Stimulated activated naive CD4-positive, alpha-beta T cell treated with Interleukin-2 at 50 U/mL for 16 hours (primary cell): ENCODE results near the gene ROBO1.
"Not testable (repeated sequence)": the region's sequence is repeated elsewhere in the genome, so short reads cannot be mapped to it uniquely, and the experiment has no call there.

Experiments used
- DNase-seq: peaks from one replicate; lab custom pipeline; 2025; lab: John Stamatoyannopoulos, UW

The ROBO1 gene

DNA sequence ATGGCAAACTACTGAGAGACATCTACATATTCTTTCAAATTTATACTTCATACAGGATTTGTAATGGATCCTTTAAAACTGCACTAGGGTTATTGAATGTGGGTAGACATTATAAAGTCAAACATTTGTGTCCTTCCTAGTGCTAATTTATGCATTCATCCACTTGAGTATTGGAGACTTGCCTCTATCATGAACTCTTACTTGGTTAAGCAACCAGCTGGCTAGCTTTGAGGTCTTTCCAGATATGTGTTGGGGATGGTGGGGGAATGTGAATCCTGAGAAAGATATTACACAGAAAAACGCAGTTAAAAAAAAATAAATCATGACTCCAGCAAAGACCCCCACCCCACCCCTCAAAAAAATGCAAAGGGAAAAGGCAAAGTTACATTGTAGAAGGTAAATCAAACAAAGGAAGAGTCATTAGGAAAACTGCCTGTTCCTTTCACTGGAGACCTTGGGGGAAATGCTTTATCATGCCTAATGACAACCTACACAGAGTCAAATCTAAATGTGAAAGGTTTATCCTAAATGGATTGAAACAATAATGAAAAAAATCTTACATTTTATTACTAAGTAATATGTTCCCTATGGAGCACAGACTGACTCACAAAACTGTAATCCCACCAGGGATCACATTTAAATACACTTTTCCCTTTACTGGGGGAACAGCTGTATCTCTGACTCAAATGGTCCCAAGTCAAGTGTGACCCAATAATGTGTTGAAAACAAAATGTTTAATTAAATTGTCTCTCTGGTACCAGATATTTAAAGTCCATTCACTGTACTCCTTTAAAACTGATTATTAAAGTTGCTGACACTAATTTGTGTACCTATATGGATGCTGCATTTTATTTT lies 522.3 kb downstream of the ROBO1 start:
- DNase-seq, result no peak

DNA sequence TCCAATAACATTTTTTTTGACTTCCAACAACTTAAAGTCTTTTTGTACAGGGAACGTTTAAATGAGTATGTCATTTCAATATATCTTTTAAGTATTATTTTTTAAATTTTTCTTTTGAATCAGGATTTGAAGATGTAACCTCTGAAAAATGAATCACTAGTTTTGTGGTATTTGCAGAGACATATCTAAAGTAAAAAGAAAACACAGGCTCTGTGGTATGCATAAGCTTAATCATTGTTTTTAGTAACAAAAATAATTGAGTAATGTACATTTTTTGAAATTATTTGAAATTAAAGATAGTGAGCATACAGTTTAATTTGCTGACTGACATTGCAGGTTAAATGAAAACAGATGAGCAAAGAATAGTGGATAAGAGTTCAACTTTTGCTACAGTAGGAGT lies 531.3 kb downstream of the ROBO1 start:
- no peak for DNase-seq

DNA sequence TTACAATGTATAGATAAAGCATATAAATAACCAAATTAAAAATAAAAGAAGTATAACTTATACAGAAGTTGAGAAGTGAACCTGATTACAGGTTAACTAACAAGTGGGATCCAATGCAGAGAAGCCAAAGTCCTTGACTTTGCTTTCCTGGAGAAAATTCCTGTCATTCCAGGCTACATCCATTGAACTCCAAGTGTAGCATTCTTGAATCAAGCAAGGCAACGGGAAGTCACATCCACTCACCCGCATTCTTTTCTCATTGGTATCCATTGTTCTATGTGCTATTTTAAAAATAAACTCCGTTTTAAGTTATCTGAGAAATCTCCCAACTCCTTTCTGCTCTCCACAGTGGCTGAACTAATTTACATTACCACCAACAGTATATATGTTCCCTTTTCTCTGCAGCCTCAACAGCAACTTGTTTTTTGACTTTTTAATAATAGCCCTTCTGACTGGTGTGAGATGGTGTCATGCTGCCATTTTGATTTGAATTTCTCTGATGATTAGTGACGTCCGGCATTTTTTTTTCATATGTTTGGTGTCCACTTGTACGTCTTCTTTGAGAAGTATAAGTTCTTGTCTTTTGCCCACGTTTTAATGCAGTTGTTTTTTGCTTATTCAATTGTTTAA lies 534.3 kb downstream of the ROBO1 start:
- no peak for DNase-seq

DNA sequence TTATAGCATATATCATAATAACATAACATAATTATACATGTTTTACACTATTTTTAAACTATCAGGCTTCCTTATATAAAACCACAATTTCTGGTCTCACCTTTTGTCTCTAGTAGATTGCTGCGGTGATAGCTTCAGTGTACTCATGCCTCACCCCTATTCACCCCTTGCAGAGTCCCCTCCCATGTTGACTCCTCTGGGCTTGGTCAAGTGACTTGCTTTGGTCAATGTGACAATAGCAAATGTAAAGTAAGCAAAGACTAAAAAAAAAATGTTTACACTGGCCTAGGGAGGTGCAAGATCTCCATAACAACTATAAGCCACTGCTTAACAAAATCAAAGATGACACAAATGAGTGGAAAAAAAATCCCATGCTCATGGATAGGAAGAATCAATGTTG lies 537.5 kb downstream of the ROBO1 start:
- DNase-seq, result no peak

DNA sequence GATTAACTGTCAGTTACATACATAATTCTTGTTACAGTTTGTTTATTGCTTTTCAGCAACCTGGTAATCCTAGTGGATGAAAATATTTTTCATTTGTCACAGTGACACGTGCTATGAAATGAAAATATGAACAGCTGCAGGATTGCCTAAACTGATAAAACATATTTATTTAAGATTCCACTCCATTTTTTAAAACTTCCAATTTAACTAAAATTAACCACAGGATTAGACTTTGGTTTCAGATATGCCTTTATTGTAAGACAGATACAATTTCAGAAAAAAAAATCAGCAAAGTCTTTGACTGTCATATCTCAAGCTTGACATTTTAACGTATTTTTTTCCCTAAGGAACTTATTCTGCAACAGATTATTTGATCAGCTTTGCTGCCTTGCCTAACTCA lies 550.7 kb downstream of the ROBO1 start:
- DNase-seq, result no peak

DNA sequence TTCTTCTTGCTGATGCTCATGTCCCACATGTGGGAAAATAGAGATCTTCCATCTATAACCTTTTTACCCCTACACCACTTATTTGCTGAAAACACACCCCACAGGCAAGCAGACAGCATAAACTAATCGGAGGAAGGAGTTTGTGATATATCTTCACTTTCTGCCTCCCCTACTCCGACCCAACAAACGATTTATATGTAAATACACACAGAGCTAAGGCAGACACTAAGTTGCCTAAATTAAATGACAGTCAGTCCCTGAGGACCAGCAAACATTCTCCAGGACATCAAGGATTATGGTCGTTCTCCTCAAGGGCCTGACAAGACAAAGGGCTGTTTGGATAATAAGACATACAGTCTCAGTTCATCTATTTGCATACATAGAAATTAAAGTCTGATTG lies 552.5 kb downstream of the ROBO1 start:
- DNase-seq, result no peak

DNA sequence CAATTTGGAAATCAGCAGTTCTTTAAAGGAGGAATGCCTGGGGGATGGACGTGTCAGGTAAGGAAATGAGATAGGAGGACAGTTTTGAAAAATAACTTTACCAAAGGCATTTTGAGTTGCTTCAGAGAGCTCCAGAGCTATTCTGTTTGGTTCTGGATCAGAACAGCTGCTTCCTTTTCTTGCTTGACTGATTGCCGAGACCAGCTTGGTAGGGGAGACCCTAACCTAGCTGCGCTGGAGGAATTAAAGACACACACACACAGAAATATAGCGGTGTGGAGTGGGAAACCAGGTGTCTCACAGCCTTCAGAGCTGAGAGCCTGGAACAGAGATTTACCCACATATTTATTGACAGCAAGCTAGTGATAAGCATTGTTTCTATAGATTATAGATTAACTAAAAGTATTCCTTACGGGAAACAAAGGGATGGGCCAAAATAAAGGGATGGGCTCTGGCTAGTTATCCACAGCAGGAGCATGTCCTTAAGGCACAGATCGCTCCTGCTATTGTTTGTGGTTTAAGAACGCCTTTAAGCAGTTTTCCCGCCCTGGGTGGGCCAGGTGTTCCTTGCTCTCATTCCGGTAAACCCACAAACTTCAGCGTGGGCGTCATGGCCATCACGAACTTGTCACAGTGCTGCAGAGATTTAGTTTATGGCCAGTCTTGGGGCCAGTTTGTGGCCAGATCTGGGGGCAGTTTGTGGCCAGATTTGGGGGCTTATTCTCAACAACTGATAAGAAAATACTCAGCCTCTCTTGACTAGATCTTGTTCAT lies 556.0 kb downstream of the ROBO1 start:
- DNase-seq, result no peak

DNA sequence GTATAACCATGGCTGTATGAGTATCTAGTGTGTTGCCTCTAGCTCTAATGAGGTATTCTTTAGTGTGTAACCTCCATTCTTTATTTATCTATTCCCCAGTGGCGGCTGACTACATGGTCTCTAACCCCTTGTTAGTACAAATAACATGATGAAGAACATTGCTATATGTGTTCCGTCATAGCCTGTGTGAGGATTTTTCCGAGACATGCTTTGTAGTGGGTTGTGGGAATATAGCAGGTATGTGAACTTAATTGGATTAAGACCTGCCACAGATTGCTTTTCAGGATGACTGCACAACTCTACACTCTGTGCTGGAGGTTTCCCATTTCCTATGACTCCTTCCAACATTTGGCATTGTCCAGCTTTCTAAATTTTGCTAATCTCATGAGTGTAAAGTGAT lies 563.4 kb downstream of the ROBO1 start:
- no peak for DNase-seq

DNA sequence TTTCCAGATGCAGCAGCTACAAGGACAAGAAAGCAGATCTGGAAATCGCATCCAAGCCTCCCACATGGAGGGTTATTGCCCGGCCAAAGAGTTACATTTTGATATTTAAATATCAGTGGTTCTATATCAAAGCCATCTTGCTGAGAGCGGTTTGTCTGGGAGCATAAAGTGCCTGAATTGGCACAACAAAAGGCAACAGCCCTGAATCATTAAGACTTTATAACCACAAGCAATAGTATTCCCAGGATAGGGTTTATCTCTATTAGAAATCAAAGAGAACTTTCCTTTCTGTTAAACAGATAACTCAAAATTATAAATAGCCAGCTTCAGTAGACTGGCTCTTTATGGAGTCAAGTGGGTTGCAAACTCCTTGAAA lies 564.7 kb downstream of the ROBO1 start:
- no peak for DNase-seq

DNA sequence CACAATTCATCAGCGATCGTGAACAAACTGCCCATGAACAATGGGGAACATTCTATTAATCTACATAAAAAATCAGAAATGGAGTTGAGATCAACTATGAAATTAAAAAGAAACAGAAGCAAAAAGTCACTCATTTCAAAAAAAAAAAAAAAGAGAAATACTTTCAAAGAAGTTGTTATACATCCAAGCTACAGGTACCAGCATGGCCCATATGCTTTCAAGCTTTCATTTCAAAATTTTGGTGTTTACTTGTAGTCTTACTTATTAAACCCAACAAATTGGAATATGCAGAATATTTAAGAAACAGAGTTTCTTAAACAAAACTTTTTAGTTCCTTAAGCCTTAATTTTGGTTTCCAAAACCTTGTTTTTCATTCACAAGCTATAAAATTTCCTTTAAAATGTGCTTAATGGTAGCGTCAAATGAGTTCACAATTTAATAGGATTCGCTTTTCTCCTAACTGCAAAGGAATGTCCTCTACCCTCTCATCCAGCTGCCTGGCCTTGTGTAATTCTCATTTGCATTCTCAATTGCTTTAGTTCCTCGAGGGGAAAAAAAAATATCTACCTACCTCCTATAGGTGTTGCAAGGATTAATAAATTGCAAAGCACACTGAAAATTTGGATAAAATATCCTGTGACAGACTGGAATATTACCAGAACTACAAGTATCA lies 565.2 kb downstream of the ROBO1 start:
- no peak for DNase-seq

DNA sequence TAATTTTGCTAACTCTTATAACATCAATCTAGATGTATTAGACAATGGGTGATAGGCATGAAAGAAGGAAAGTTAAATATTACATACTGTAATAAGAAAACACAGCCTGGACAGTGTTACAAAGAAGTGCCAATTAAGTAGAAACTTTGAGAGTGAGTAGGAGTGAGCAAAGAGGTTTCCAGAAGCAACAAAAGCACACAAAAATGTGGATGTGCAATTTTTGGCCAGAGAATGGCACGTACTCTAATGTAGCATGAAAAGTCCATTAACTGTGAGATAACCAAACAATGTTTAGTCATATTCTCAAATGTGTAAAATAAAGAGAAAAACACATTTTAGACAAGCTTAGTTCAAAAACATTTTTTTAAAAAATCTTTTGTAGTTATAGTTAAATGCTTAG lies 567.3 kb downstream of the ROBO1 start:
- no peak for DNase-seq

DNA sequence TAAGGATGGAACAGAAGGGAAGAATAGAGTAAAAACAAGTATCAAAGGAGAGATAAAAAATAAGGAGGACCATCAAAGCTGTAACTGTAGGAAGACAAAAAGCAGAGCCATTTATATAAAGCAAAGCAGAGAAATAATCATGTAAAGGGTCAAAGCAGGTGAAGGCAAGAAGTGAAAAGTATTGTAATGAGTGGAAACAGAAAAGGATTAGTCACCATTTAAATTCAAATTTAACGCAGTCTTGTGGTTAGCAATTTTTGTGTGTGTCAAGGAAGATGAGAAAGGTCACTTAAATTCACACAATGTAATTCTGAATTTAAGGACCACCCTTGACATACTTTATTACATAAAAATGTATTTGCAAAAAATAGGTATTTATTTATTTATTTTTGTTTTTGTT lies 567.8 kb downstream of the ROBO1 start:
- DNase-seq, result no peak

DNA sequence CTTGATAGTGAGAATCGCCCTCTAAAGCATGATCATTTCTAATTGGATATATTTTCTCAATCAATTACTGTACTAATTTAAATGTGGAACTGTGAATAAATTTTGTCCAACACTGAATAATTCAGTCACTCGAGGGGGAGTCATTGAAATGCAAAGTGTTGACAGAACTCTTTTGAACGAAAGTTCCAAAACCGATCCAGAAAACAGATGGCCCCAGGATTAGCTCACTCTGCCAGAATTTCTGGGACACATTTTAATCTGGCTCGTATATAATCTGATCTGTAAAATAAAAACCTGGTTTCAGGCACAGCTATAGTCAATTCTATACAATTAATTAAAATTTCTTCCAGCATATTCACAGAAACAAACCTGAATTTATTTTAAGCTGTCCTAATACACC lies 580.4 kb downstream of the ROBO1 start:
- no peak for DNase-seq

DNA sequence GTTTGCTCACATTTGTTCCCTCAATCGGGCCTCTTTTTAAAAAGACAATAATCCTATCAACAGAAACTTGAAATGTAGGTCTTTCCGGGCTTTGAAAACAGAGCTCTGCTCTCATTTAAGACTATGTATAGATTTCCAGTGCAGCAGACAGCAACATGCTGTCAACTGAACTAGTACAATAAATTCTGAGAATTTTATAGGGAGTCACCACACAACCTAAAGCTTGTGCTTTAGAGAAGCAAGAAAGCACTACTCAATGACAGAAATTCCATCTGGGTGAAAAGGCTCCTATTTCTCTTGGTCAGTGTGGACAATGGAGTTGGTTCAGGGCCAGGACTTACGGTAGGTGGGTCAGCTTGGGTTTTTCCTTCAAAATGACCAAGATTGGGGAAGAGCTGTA lies 583.5 kb downstream of the ROBO1 start:
- no peak for DNase-seq

DNA sequence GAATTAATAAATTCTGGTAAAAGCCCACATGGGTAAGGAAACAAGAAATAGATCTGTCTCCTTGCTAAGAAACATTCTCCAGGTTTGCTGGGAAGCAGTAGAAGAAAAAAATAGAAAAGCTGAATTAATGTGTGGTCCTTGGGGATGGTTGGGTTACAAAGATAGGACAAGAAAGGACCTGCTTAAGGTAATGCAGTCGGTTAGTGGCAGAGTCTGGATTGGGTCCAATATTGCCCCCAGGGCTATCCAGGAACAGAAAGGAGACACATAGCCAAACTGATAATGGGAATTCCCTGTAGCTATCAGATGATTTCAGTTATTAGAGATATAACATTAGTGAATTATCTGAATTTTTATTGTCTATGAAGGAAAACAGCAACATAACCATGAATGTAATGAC lies 584.3 kb downstream of the ROBO1 start:
- DNase-seq, result no peak

DNA sequence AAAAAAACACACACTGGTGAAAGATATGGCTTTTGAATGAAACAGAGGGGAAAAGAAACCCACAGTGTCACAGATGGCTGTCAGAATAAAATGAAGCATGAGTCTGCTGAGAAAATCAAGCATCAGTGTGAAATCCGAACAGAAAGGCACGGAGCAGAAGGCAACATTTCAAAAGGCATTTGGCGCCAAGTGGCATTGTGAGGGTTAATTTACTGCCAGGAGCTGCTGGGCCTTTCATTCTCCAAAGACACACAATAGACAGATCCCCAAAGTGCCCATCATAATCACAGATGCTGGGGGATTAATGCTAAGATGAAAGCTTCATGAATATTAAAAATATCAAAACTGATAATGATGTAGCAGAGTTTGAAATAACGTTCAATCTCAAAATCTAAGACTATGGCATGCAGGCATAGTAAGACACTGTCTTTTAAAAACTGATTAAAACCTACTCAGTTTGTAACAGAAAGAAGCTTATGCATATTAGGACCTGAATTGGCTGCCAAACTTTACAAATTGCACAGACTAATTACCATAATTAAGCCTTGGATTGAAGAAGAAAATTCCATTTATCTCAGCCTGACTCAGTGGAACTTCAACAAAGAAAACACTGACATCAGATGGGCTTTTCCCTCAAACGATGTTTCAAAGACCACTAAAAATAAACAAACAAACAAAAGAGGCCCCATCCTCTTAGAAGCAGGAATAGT lies 589.2 kb downstream of the ROBO1 start:
- no peak for DNase-seq

DNA sequence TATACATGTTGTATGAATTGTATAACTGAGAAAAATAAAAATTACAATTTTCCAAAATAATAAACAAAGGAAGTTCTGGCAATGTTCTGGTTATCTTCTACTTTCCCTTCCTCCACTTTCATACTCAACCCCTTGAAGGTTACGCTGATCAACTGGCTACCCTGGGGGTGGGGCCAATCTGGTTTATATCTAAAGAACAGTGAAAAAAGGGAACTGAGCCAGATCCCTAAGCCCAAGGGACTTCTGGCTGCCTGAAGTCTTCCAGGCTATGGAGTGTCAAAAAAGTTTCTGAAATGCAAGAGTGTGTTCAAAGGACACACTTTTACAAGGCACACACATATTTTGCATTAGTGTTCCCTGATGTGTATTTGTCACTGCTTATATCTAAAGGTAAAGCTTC lies 591.9 kb downstream of the ROBO1 start:
- no peak for DNase-seq

DNA sequence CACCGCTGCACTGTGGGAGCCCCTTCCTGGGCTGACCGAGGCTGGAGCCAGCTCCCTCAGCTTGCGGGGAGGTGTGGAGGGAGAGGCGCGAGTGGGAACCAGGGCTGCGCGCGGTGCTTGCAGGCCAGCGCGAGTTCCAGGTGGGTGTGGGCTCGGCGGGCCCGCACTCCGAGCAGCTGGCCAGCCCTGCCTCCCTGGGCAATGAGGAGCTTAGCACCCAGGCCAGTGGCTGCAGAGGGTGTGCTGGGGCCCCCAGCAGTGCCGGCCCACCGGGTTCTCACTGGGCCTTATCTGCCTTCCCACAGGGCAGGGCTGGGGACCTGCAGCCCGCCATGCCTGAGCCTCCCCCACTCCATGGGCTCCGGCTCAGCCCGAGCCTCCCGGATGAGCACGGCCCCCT lies 594.5 kb downstream of the ROBO1 start:
- not testable (repeated sequence) for DNase-seq

DNA sequence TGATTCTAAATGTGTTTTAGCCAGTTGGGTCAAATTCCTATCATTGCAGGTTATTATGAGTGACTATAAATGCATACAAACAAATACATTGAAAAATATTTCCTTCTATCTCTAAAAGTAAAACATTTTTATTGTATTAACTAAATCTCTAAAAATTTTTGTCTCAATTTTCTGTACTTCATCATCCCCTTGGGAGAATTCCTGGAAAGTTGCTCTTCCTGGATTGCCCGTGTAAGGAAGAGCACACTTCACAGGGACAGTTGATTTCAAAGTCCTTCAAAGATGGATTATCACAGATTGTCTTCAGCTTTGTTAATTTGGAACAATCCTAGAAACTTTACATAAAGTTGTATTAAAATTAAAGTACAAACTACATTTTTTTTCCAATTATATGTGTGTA lies 595.6 kb downstream of the ROBO1 start:
- DNase-seq, result no peak

DNA sequence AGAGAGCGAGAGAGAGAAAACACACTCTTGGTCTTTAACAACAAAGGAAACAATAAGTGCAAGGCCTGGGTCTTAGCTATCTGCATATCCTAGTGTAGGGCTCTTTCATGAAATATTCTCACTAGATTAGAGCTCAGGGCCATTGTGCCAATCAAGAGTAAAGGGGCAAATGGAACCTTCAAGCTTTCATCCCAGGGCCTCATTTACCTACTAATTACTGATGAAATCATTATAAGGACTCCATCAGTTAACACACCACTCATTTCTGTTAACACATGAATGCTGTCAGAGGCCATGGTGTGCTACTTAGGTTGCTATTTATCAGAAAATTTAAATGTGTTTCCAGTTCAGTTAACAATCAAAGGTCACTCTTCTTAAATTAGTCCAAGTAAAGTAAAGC lies 597.8 kb downstream of the ROBO1 start:
- DNase-seq, result no peak

DNA sequence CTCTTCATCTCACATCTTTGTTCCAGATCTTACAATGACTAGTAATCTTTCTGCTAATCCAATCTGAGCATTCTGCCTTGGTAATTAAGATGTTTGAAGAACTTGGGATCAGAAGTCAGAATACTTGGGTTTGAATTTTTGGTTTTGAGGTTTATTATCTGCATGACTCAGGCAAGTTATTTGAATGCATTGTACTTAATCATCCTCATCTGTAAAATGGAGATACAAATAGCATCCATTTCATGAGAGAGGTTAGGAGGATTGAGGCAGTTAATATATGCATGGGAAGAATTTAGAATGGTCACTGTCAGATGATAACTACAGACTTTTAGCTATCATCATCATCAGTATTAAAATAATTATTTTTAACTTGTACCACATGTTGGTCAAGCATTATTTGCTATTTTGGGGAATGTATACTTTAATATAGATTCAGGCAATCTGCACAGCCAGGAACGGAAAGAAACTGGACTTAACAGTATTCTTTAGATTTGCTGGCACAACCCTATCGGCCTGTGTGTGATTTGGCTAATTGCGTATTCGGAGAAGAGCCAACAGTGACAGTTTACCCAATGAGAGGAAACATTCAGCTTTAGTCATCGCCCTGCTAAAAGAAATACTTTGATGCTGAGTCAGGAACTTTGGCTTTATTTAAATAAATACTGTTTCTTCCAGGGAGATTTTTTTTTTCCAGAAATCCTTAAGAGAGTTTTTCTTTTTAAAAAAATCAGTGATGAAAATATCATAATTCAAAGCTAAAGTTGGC lies 600.0 kb downstream of the ROBO1 start:
- DNase-seq, result no peak
